Measurements from ENCODE around the gene PLEKHG3. TPM values are rescaled to one million over a fixed set of nuclear protein-coding genes. Genes with fewer than 3 reads are reported as not detected.
"Not testable (repeated sequence)": the region's sequence is repeated elsewhere in the genome, so short reads cannot be mapped to it uniquely, and the experiment has no call there.

The PLEKHG3 gene
- total RNA-seq, 3 donors from 2014 or later: 1.1 to 6.7 (median 3.7) TPM

GRCh38 chr14:64681796-64682710, 22.2 kb upstream of the PLEKHG3 start:
- H3K4me1 Mint-ChIP-seq (ENCODE audit: low read depth): no peaks in the 10 kb centered on the region
- no peak overlapping the region for H3K4me3 Mint-ChIP-seq
- DNase-seq: no peak
- no peaks in the 10 kb centered on the region for H3K9me3 Mint-ChIP-seq
- ATAC-seq: no peak
- H3K36me3 Mint-ChIP-seq (ENCODE audit: insufficient read depth): no peaks in the 10 kb centered on the region
- peaks cover 2% of the 10 kb centered on the region for H3K27me3 Mint-ChIP-seq (ENCODE audit: low read depth)

GRCh38 chr14:64682843-64683242, 21.4 kb upstream of the PLEKHG3 start:
- Mint-ChIP-seq H3K9me3 (no peaks in the 10 kb centered on the region), H3K36me3 (ENCODE audit: insufficient read depth) (no peaks in the 10 kb centered on the region), H3K27me3 (ENCODE audit: low read depth) (peaks cover 2% of the 10 kb centered on the region), H3K4me1 (ENCODE audit: low read depth) (no peaks in the 10 kb centered on the region), H3K4me3 (no peak overlapping the region)
- no peak for DNase-seq
- ATAC-seq: no peak

GRCh38 chr14:64683264-64683663, 21.0 kb upstream of the PLEKHG3 start:
- H3K27me3 Mint-ChIP-seq (ENCODE audit: low read depth): peaks cover 2% of the 10 kb centered on the region
- H3K9me3 Mint-ChIP-seq: no peaks in the 10 kb centered on the region
- DNase-seq: no peak
- H3K4me1 Mint-ChIP-seq (ENCODE audit: low read depth): peaks cover 4% of the 10 kb centered on the region
- ATAC-seq: no peak
- no peak overlapping the region for H3K4me3 Mint-ChIP-seq
- no peaks in the 10 kb centered on the region for H3K36me3 Mint-ChIP-seq (ENCODE audit: insufficient read depth)

GRCh38 chr14:64684091-64684490, 20.1 kb upstream of the PLEKHG3 start:
- DNase-seq: no peak
- Mint-ChIP-seq H3K36me3 (ENCODE audit: insufficient read depth) (no peaks in the 10 kb centered on the region), H3K4me1 (ENCODE audit: low read depth) (peaks cover 12% of the 10 kb centered on the region), H3K4me3 (no peak overlapping the region), H3K9me3 (no peaks in the 10 kb centered on the region), H3K27me3 (ENCODE audit: low read depth) (peaks cover 2% of the 10 kb centered on the region)
- ATAC-seq: no peak

GRCh38 chr14:64685371-64686281, 18.6 kb upstream of the PLEKHG3 start:
- H3K4me3 Mint-ChIP-seq: no peak overlapping the region
- H3K27me3 Mint-ChIP-seq (ENCODE audit: low read depth): peaks cover 2% of the 10 kb centered on the region
- DNase-seq (no peak), ATAC-seq (no peak)
- peaks cover 21% of the 10 kb centered on the region for H3K4me1 Mint-ChIP-seq (ENCODE audit: low read depth)
- H3K9me3 Mint-ChIP-seq: no peaks in the 10 kb centered on the region
- no peaks in the 10 kb centered on the region for H3K36me3 Mint-ChIP-seq (ENCODE audit: insufficient read depth)

- ATAC-seq (no peak), DNase-seq (no peak)
- H3K27me3 Mint-ChIP-seq (ENCODE audit: low read depth): peaks cover 2% of the 10 kb centered on the region
- H3K4me3 Mint-ChIP-seq: no peak overlapping the region
- H3K4me1 Mint-ChIP-seq (ENCODE audit: low read depth): peaks cover 21% of the 10 kb centered on the region
- no peaks in the 10 kb centered on the region for H3K9me3 Mint-ChIP-seq
- H3K36me3 Mint-ChIP-seq (ENCODE audit: insufficient read depth): no peaks in the 10 kb centered on the region
Observed at GRCh38 chr14:64686282-64686615, 18.0 kb upstream of the PLEKHG3 start.

- Mint-ChIP-seq H3K27me3 (ENCODE audit: low read depth) (peaks cover 2% of the 10 kb centered on the region), H3K36me3 (ENCODE audit: insufficient read depth) (no peaks in the 10 kb centered on the region), H3K4me1 (ENCODE audit: low read depth) (peaks cover 21% of the 10 kb centered on the region), H3K9me3 (no peaks in the 10 kb centered on the region), H3K4me3 (no peak overlapping the region)
- no peak for DNase-seq
- ATAC-seq: no peak
Observed at GRCh38 chr14:64688031-64688430, 16.2 kb upstream of the PLEKHG3 start.

GRCh38 chr14:64688811-64689281, 15.4 kb upstream of the PLEKHG3 start:
- peaks cover 2% of the 10 kb centered on the region for H3K27me3 Mint-ChIP-seq (ENCODE audit: low read depth)

GRCh38 chr14:64689289-64689688, 14.9 kb upstream of the PLEKHG3 start:
- peaks cover 21% of the 10 kb centered on the region for H3K4me1 Mint-ChIP-seq (ENCODE audit: low read depth)
- no peaks in the 10 kb centered on the region for H3K36me3 Mint-ChIP-seq (ENCODE audit: insufficient read depth)
- H3K27me3 Mint-ChIP-seq (ENCODE audit: low read depth): peaks cover 2% of the 10 kb centered on the region
- DNase-seq: no peak
- H3K9me3 Mint-ChIP-seq: no peaks in the 10 kb centered on the region
- no peak overlapping the region for H3K4me3 Mint-ChIP-seq
- ATAC-seq: no peak

More at GRCh38 chr14:64688811-64689281, 15.4 kb upstream of the PLEKHG3 start:
- Mint-ChIP-seq H3K4me1 (ENCODE audit: low read depth) (peaks cover 21% of the 10 kb centered on the region), H3K4me3 (no peak overlapping the region), H3K36me3 (ENCODE audit: insufficient read depth) (no peaks in the 10 kb centered on the region), H3K9me3 (no peaks in the 10 kb centered on the region)
- DNase-seq: no peak
- no peak for ATAC-seq

- H3K9me3 Mint-ChIP-seq; H3K4me3 Mint-ChIP-seq; ATAC-seq; H3K36me3 Mint-ChIP-seq (ENCODE audit: insufficient read depth); DNase-seq; H3K27me3 Mint-ChIP-seq (ENCODE audit: low read depth): not testable (repeated sequence)
- H3K4me1 Mint-ChIP-seq (ENCODE audit: low read depth): peaks cover 22% of the 10 kb centered on the region
Observed at GRCh38 chr14:64690607-64691006, 13.6 kb upstream of the PLEKHG3 start.

- Mint-ChIP-seq H3K4me3 (no peak overlapping the region), H3K4me1 (ENCODE audit: low read depth) (peaks cover 28% of the 10 kb centered on the region), H3K9me3 (no peaks in the 10 kb centered on the region), H3K36me3 (ENCODE audit: insufficient read depth) (no peaks in the 10 kb centered on the region), H3K27me3 (ENCODE audit: low read depth) (no peaks in the 10 kb centered on the region)
- no peak for DNase-seq
- no peak for ATAC-seq
Observed at GRCh38 chr14:64691376-64691775, 12.8 kb upstream of the PLEKHG3 start.

GRCh38 chr14:64692189-64692985, 11.8 kb upstream of the PLEKHG3 start:
- no peak overlapping the region for H3K4me3 Mint-ChIP-seq

GRCh38 chr14:64692986-64693809, 11.0 kb upstream of the PLEKHG3 start:
- H3K4me1 Mint-ChIP-seq (ENCODE audit: low read depth): peaks cover 39% of the 10 kb centered on the region
- no peaks in the 10 kb centered on the region for H3K27me3 Mint-ChIP-seq (ENCODE audit: low read depth)
- H3K36me3 Mint-ChIP-seq (ENCODE audit: insufficient read depth): no peaks in the 10 kb centered on the region
- no peaks in the 10 kb centered on the region for H3K9me3 Mint-ChIP-seq
- DNase-seq: no peak
- ATAC-seq: no peak
- H3K4me3 Mint-ChIP-seq: no peak overlapping the region

More at GRCh38 chr14:64692189-64692985, 11.8 kb upstream of the PLEKHG3 start:
- no peak for ATAC-seq
- Mint-ChIP-seq H3K27me3 (ENCODE audit: low read depth) (no peaks in the 10 kb centered on the region), H3K4me1 (ENCODE audit: low read depth) (peaks cover 35% of the 10 kb centered on the region), H3K9me3 (no peaks in the 10 kb centered on the region), H3K36me3 (ENCODE audit: insufficient read depth) (no peaks in the 10 kb centered on the region)
- no peak for DNase-seq
